Measurements from ENCODE around the gene HTR6.

Gene HTR6

GRCh38 chr1:19639999-19640362 lies 24.7 kb upstream of the HTR6 start:
- DNase-seq: no peak

- DNase-seq: no peak
These were observed 24.0 kb upstream of the HTR6 start for GRCh38 chr1:19640363-19641316.

- DNase-seq: no peak
These were observed 21.6 kb upstream of the HTR6 start for GRCh38 chr1:19643121-19643520.

- peak; percentile 77 for DNase-seq
These were observed 20.9 kb upstream of the HTR6 start, which contains the start of gene NBL1 for GRCh38 chr1:19643602-19644394. Gene NBL1, plus strand, starts transcription at chr1:19644311. Its CDS starts 10,720 bp downstream, at chr1:19655031.

- no peak for DNase-seq
These were observed 20.3 kb upstream of the HTR6 start for GRCh38 chr1:19644395-19644680.

GRCh38 chr1:19644681-19645410 lies 19.8 kb upstream of the HTR6 start:
- peak; percentile 69 for DNase-seq

GRCh38 chr1:19645411-19646251 lies 19.0 kb upstream of the HTR6 start:
- no peak for DNase-seq

- peak; percentile 47 for DNase-seq
These were observed 18.0 kb upstream of the HTR6 start for GRCh38 chr1:19646377-19647319.

GRCh38 chr1:19647643-19648042 lies 17.0 kb upstream of the HTR6 start:
- peak; percentile 58 for DNase-seq

GRCh38 chr1:19648239-19648638 lies 16.4 kb upstream of the HTR6 start:
- no peak for DNase-seq

GRCh38 chr1:19648689-19649088 lies 16.0 kb upstream of the HTR6 start:
- DNase-seq: no peak

GRCh38 chr1:19650416-19651140 lies 14.1 kb upstream of the HTR6 start:
- DNase-seq: no peak

GRCh38 chr1:19651141-19651737 lies 13.4 kb upstream of the HTR6 start:
- peak; percentile 80 for DNase-seq

GRCh38 chr1:19654386-19654785 lies 10.3 kb upstream of the HTR6 start:
- DNase-seq: no peak

GRCh38 chr1:19654886-19655717 lies 9.6 kb upstream of the HTR6 start:
- DNase-seq: no peak

- DNase-seq: no peak
These were observed 9.0 kb upstream of the HTR6 start for GRCh38 chr1:19655718-19656080.

GRCh38 chr1:19656134-19656779 lies 8.4 kb upstream of the HTR6 start:
- DNase-seq: peak; percentile 26

- peak; percentile 33 for DNase-seq
These were observed 7.8 kb upstream of the HTR6 start for GRCh38 chr1:19656780-19657466.

All from hematopoietic multipotent progenitor cell treated with erythropoietin and hydrocortisone succinate and interleukin-3 and kit ligand, for 4 days (in vitro differentiated cells).